SK-N-SH (cell line): Measurements from ENCODE around the gene ACCS.

Experiments
- CTCF ChIP-seq: fragments of 200-600 bp; sonication (generic); IDR thresholded peaks from 2 replicates; pipeline ENCODE4 v1.6.1; 2017; ENCODE audit warnings: antibody characterized with exemption, mild to moderate bottlenecking, moderate library complexity
- EP300 ChIP-seq, 2 experiments: IDR thresholded peaks; 2 replicates each; pipeline versions ENCODE4 v1.4.0 to v1.6.1; 2012; ENCODE audit warnings: borderline replicate concordance in 1 of 2, low read depth in 1 of 2, low read length in 1 of 2
- GATA2 ChIP-seq: sonication (generic); formaldehyde crosslinking; IDR thresholded peaks from 2 replicates; pipeline ENCODE4 v1.5.0; 2020; ENCODE audit warnings: mild to moderate bottlenecking, missing genetic modification reagents
- JUND ChIP-seq: IDR thresholded peaks from 2 replicates; pipeline ENCODE4 v1.4.0; 2012
- POLR2AphosphoS5 ChIP-seq: IDR thresholded peaks from 2 replicates; pipeline ENCODE4 v1.6.1; 2012; ENCODE audit warnings: low read depth, low read length
- TAF1 ChIP-seq: IDR thresholded peaks from 2 replicates; pipeline ENCODE4 v1.6.1; 2012; ENCODE audit warnings: low read depth, mild to moderate bottlenecking, low read length, moderate library complexity, borderline replicate concordance

- no peak for TF ChIP-seq POLR2AphosphoS5
- no peak for TF ChIP-seq EP300 (IDR thresholded peaks at IDR 0.05; ENCODE audit: borderline replicate concordance in 1 of 2, low read depth in 1 of 2, low read length in 1 of 2)
- TF ChIP-seq CTCF: no peak
- TF ChIP-seq TAF1: no peak
- no peak for TF ChIP-seq JUND
- TF ChIP-seq GATA2: no peak
These were observed 46.9 kb downstream of the ACCS start for GRCh38 chr11:44113018-44113417.
